Jurkat, Clone E6-1 (cell line): ENCODE measurements around the gene RPRD1A.
"Not testable (repeated sequence)": the region's sequence is repeated elsewhere in the genome, so short reads cannot be mapped to it uniquely, and the experiment has no call there.

Experiments used
- DNase-seq: peaks from one replicate; pipeline ENCODE4 v3.0.0-alpha.2; 2011; ENCODE audit warnings: low read depth, low spot score
- H3K4me3 ChIP-seq: 2 replicates; pipeline ENCODE4 v1.5.1; 2011; ENCODE audit warnings: mild to moderate bottlenecking, low read length, control low read depth, moderate library complexity

Gene RPRD1A

DNA sequence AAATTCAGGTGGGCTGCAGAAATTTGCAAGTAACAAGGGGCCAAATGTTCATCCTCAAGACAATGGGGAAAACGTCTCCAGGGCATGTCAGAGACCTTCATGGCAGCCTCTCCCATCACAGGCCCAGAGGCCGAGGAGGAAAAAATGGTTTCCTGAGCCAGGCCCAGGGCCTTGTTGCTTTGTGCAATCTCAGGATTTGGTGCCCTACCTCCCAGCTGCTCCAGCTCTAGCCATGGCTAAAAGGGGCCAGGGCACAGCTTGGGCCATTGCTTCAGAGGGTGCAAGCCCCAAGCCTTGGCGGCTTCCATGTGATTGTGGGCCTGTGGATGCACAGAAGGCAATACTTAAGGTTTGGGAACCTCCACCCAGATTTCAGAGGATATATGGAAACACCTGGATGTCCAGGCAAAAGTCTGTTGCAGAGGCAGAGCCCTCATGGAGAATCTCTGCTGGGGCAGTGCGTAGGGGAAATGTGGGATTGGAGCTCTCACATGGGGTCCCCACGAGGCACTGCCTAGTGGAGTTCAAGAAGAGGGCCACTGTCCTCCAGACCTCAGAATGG is 29.2 kb downstream of the RPRD1A start:
- no peak overlapping the region for H3K4me3 ChIP-seq
- no peak for DNase-seq

DNA sequence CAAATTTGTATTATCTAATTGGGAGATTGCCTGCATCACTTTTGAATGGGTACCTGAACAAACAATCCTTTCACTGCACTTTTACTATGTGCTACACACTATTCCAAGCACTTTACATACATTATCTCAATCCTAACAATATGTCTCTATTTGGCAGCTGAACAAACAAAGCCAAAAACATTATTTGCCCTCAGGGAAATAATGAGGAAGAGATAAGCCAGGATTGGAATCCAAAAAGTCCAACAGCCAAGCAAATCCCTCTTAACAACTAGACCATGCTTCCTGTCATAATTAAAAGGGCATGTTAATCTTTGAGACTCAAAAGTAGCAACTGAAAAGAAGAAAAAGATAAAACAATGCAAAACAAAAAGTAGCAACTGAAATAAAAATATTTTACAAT is 32.1 kb downstream of the RPRD1A start:
- no peak for DNase-seq

DNA sequence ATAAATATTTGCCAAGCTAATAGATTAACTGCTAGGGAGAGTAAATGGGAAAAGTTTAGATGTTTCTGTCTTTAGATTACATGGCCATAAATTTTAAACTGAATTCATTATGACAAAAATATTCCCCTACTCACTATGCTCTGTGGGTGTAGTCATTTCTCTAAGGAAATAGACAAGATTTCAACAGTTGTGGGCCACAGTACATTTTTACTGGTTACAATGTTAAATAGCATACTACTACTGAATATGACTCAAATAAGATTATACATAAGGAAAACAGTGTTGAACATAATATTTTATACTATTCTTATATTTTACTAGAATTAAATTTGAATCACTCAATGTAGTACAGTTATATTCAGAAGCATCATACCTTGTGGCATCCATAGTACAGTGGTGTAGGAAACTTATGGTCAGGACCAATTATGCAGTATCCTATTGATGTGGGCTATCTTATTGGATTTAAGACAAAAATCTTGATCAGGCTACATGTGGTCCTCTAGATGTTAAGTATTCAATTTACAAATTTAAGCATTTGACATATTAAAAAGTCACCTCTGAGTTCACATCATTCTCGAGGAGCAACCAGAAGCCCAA is 33.0 kb downstream of the RPRD1A start:
- no peak for DNase-seq
- H3K4me3 ChIP-seq = no peak overlapping the region

More for the DNA sequence above, 32.1 kb downstream of the RPRD1A start:
- H3K4me3 ChIP-seq = no peak overlapping the region

DNA sequence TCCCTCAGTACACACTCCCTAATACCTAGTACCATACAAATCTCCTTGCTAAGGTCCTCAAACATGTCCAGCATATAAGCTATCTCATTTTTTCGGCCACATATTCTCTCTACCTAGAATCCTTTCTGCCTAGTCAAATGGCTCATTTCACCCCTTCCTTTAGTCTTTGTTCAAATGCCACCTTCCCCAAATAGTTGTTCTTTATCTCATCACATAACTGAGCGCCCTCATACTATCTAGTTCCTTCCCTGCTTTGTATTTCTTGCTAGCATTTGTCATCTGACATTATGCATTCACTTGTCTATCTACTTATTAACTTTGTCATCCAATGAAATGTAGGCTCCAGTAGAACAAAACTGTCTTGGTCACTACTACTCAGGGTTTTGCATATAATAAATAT is 35.5 kb downstream of the RPRD1A start:
- no peak overlapping the region for H3K4me3 ChIP-seq
- DNase-seq = no peak

DNA sequence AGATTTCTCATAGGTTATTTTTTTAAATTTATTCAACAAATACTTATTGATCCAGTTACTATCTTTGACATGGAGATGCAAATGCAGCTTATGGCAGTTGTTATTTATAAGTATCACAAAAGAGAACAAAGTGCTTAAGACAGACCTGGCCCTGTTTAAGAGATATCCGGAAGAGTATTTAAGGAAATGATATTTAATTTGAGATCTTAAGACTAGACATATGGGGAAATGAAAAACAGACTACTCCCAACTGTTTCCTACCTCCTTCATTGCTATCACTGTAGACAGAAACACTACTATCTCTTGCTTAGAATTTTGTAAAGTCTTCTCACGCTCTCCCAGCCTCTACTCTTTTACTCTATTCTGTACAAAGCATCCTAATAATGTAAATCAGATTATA is 36.0 kb downstream of the RPRD1A start:
- DNase-seq = no peak
- no peak overlapping the region for H3K4me3 ChIP-seq

DNA sequence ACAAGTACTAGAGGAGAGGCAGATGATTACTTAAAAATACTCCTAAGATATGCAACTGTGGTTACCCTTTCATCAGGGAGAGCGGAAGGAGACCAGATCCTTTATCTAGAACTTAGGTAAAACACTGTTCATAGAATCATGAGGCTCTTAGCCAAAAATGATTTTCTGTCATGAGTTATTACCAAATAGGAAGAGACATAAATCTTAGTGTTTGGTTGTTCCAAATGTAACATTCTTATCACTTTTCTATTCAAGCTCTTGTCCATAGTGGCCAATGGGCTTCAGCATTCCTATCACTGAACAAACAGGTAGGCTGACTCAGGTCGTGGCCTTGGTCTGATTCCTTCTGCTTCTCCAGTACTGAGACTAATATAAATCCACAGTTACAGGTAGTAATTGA is 38.5 kb downstream of the RPRD1A start:
- DNase-seq = no peak
- no peak overlapping the region for H3K4me3 ChIP-seq

DNA sequence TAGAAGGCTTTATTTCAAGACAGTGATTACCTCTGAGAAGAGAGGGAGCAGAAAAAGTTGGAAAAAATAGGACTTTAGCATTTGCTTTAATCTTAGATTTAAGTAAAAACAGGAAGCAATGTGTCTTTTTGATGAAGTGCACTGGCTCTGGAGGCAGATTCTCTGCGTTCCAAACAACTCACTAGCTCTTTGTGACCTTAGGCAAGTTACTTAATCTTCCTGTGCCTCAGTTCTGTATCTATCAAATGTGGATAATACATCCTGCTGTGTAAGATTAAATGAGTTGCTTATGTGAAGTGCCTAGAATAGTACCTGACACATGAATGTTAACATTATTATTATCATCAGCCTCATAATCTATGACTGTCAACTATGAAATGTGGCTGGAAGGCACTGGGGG is 42.3 kb downstream of the RPRD1A start:
- DNase-seq = no peak
- H3K4me3 ChIP-seq = no peak overlapping the region

DNA sequence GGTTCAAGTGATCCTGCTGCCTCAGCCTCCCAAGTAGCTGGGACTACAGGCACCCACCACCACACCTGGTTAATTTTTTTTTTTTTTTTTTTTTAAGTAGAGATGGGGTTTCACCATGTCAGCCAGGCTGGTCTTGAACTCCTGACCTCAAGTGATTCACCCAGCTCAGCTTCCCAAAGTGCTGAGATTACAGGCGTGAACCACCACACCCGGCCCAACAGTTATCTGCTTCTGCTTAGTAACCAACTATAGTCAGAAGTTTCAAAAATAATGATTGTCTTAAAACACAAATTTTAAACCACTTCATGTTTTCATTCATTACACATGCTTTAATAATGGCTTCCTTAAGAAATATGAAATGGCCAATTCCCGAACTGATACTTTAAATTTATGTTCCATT is 43.1 kb downstream of the RPRD1A start:
- not testable (repeated sequence) for DNase-seq, H3K4me3 ChIP-seq

DNA sequence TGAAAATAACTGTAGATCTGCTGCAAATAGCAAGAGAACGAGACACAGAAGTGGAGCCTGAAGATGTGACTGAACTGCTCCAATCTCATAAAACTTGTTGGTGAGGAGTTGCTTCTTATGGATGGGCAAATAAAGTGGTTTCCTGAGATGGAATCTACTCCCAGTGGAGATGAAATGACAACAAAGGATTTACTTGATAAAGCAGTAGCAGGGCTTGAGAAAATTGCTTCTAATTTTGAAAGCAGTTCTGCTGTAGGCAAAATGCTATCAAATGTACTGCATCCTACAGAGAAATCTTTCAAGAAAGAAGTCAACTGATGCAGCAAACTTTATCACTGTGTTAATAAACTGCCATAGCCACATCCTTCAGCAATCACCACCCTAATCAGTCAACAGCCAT is 44.0 kb downstream of the RPRD1A start:
- H3K4me3 ChIP-seq = no peak overlapping the region
- DNase-seq = no peak

DNA sequence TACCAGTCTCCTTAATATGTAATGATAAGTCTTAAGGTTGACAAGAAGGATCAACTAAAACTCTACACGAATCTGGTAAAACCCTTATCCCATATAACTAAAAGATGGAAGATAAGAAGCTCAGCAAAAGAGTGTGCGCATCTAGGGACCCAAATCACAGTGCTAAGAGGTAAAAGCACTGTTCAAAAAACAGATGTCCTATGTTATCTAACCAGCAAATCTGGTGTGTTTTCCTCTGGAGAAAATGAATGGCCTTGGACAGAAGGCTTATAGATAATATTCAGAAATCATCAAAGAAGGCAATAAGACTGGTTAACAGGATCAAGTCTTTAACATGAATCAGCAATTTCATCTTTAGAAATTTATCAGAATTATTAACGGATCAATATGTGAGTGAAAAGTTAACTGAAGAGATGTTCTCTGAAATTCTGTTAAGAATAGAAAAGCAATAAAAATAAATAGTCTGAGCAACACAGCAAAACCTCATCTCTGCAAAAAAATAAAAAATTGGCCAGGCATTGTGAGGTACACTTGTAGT is 47.1 kb downstream of the RPRD1A start:
- no peak for DNase-seq

DNA sequence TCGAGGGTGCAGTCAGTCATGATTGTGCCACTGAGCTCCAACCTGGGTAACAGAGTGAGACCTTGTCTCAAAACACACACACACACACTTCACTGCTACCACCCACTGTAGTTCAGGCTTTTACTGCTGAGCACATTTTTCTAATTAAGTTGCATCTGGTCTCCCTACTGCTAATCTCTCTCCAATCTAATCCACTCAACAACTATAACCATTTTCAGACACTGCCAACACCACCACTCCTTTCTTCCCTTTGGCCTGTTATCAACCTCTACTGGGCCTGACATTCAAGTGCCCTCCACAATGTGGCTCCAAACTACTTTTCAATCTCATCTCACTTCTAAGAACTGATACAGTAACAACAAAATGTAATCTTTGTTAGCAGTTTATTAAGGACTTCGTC is 50.1 kb downstream of the RPRD1A start:
- no peak overlapping the region for H3K4me3 ChIP-seq
- no peak for DNase-seq

More for the DNA sequence above, 47.1 kb downstream of the RPRD1A start:
- H3K4me3 ChIP-seq = no peak overlapping the region

DNA sequence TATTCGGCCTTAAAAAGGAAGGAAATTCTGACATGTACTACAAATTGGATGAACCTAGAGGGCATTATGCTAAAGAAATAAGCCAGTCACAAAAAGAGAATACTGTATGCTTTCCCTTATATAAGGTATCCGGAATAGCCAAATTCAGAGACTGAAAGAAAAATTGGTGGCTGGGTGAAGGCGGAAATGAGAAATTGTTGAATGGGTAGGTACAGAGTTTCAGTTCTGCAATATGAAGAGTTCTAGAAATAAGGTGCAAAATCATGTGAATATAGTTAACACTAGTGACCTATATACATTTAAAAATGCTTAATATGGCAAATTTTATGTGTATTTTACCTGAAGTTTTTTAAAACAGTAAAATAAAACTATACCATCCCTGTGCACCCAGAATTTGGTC is 51.7 kb downstream of the RPRD1A start:
- H3K4me3 ChIP-seq = no peak overlapping the region
- no peak for DNase-seq

DNA sequence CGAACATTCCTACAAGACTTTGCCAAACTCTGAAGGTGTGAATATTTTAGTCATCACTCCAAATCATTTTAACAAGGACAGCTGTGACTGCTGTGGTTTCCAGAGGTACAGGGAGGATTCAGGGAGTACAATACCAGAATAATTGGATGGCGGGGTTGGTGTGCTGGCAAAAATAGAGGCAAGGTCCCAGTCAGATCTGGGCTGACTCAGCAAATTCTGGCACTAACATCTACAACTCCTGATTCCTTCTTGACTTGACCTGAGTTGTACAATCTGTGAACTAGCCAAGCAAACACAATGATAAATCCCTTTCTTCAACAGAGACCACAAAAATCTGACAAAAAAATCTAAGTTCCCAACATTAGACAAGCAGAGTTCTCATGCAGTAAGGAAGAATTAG is 54.5 kb downstream of the RPRD1A start:
- no peak for DNase-seq
- H3K4me3 ChIP-seq = no peak overlapping the region

DNA sequence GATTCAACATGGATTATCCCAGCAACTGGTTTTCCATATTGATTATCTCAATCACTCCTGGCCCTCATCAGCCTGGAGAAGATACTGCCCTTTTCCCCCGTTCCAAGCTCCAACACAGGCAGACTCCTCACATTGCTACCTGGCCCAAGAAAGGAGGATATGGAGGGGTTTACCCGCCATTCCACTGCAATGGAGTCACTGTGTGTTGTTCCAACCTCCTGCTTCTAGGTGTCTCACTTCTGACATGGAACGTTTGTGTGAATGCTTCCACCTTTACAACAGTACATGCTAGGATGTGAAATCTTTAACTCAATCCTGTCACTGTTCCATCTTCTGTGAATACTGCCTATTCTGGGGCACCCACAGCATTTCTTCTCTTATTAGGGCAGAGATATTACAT is 58.1 kb downstream of the RPRD1A start:
- no peak for DNase-seq
- H3K4me3 ChIP-seq = no peak overlapping the region

DNA sequence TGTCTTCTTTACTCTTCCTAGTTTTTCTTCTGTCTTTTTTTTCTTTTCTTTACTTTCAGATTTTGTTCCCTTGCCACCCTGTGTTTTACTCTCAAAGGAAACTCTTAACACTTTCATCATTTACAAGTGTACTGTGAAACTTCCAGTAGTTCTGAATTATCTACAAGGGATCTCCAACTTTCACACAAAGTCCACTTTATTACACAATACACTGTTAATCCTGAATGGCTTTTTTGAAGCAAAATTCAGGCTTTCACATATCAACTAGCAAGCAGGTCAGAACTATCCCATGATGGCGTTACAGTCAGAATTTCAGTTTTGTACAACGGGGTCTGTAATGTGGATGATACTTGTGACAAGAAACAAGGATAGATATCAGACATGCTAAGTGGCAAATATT is 60.4 kb downstream of the RPRD1A start:
- DNase-seq = no peak
- H3K4me3 ChIP-seq = no peak overlapping the region

DNA sequence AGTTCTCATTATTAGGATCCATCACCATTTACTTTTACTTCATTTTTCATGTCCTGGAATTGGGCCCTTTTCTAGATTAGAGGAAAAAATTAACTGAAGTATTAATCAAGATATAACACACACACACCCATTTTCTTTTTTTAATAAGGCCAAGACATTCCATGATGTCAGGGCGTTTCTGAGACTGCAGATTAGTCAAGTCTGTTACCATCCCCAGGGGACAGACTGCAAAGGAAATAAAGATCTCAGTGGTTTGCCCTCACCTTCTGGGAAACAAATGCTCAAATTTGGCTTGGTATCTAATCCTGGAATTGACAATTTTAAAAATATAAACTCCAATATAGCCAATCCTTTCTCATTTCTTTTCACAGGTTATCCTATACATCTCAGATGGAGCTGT is 67.4 kb downstream of the RPRD1A start:
- H3K4me3 ChIP-seq = no peak overlapping the region
- DNase-seq = no peak

DNA sequence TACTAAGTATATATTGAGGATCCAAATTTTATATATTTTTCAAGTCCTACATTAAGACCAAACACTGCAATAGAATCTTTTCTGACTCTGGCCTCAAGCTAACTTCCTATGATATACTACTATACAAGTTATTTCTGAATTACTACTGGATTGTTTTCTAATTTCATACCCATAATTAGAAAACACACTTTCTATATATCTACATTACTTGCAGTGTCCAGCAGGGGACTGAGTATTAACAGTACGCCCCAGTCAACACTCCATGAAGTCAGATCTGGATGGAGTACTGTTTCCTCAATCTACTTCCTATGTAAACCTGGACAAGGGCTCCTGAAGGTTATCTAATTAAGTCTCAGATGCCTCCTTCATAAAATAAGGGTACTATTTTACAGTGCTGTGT is 68.4 kb downstream of the RPRD1A start:
- H3K4me3 ChIP-seq = no peak overlapping the region
- DNase-seq = no peak

DNA sequence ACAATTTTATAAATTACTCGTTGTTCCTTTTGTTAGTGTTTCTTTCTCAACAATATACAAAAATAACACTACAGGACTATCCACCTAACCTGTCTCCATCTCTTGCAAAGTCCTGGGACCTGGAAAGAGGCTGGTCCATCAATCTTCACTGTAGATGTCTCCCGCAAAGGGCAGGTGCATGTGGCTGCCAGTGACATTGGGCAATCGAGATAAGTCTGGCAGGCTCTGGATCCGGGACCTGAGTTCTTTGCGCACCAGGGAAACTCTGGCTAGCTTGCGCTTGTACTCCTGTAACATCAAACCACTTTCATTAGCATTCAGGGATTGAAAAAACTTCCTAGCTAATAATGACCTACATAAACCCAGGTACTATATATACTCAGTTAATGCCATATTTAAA is 74.3 kb downstream of the RPRD1A start:
- H3K4me3 ChIP-seq = no peak overlapping the region
- DNase-seq = no peak

DNA sequence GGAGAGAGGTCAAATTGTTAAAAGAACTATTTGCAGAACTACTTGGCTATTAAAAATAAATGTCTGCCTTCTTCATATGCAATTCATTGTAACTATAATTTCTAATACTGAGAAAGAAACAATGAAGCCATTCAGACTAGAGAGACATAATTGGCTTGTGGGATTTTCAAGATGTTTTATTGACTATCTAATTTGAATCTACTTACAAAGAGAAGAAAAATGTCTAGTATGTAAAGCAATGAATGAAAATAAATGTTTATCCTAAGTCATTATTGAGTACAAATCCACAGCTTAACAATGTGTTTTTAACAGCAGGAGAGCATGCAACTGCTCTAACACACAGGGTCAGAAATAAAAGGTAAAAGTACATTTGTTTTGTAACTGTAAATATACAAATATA is 75.7 kb downstream of the RPRD1A start:
- DNase-seq = no peak
- no peak overlapping the region for H3K4me3 ChIP-seq

DNA sequence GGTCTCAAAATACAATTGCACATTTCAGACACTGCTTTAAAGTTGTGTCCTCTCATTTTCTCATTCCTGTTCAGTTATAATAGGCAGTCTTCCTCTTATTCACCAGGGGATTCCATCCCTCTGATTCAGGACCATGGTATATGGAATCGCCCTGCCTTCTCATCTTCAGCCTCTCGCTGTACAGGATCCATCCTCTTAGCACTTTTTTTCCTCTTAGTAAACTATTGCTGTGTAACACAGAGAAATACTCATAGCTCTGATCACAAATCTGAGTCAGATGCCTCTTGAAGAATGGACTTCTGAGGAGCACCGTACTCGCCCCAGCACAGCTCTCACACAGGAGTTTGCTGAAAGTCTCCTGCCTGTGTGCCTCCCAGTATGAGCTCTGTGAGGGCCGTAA is 83.5 kb downstream of the RPRD1A start:
- no peak overlapping the region for H3K4me3 ChIP-seq
- DNase-seq = no peak

DNA sequence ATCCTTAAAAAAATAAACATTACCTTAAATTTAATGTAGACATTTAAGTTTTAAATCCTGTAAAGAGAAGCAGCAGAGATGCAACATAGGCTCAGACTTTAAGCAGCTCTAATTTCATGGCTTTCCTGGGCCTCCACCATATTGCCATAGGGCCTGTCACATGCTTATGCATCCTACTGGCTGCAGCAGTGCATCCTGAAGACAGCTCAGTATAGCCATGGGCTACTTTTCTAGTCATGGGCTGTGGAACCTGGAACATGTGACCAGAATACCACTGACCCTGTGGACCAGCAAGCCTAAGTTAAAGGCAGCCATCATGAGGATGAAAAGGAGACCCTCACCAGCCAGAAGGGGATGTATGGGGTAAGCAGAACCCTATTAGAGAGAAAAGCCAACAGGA is 84.2 kb downstream of the RPRD1A start:
- DNase-seq = no peak
- no peak overlapping the region for H3K4me3 ChIP-seq
